Cerebellar cortex (tissue), 1 donor: Measurements from ENCODE around the gene ZSCAN10.
"Not testable (repeated sequence)": the region's sequence is repeated elsewhere in the genome, so short reads cannot be mapped to it uniquely, and the experiment has no call there.

Source experiments
- DNase-seq: peaks from one replicate; pipeline ENCODE4 v3.0.0-alpha.2; 2015; ENCODE audit warnings: low spot score

Gene ZSCAN10

DNA sequence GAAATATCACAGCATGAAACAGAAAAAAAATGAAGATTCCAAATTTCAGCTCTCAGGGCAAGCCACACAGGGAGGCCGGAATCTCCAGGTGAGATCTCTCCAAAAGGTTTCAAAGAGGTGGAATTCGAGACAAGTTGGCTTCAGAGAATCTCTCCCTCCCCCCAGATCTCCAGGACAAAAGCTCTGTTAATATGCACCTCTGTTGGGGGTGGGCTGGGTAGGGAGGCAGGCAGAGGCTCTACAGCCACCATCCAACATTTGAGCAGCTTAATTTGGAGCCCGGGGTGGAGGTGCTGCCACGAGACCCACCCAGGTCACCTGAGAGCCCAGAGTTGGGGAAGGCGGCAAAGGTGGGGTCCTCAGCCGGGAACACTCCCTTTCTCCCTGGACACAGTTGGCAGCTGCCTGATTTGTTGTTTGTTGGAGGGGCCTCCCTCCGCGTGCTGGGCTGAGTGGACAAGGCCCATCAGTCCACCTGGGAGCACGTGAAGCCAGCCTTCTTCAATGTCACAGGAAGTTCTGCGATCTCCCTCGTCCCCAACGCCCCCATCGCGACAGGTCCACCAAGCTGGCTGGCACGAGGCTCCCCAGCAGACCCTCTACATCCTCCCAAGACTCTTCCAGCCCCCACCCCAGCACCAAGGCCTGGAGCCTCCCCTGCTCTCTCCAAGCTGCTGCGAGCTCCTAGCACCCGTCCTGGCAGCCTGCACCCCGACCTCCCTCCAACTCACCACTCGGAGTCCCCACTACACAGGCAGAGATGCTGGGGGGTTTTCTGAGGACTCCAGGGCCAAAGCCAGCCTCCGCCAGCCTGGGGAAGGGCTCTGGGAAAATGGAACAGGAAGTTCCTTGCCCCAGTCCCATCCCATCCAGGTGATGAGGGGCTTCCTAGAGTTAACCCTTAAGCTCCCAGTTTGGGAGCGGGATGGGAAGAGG, at the start of gene ZSCAN10:
Gene ZSCAN10, minus strand, starts transcription at position 836 of the 936 bp plus-strand sequence. CDS start 6,357 bp downstream, outside the sequence.
- DNase-seq = no peak

DNA sequence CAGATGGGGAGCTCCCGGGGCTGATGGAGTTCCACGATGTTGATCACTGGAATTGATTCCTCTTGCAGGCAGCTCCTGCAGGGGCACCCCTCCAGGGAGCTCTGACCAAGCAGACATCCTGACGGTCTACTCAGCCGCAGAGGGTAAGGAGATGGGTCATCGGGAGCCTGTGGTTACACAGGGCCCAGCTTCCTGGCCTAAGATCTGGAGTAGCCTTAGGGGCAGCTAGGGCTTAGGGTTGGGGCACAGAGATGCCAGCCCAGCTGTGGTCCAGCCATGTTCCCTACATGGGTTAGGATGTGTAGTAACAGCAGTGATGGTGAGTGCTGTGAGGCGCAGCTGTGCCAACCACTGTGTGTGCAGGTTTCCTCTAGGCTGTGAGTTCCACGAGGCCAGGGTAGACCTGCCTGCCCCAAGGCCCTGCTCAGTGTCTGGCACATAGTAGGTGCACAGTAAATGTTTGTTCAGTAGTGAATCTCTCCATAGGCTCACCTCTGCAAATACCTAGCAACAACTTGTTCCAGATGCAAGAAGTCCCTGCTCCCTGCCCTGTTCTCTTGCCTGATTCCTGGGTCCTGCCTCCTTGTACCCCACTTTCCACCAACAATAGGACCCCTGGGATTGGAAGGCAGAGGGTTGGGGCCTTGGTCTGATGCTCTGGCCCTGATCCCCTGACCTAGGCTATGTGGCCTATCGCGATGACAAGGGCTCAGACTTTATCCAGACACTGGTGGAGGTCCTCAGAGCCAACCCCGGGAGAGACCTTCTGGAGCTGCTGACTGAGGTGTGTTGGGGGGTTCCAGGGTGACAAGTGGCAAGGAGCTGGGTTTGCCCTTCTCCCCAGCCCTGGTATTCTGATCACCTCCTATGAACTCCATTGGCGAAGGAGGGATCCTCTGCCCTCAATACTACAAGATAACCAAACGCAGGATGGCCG, 49.4 kb upstream of the ZSCAN10 start:
- no peak for DNase-seq

GRCh38 chr16:3147757-3148104, 48.6 kb upstream of the ZSCAN10 start:
- DNase-seq = no peak

DNA sequence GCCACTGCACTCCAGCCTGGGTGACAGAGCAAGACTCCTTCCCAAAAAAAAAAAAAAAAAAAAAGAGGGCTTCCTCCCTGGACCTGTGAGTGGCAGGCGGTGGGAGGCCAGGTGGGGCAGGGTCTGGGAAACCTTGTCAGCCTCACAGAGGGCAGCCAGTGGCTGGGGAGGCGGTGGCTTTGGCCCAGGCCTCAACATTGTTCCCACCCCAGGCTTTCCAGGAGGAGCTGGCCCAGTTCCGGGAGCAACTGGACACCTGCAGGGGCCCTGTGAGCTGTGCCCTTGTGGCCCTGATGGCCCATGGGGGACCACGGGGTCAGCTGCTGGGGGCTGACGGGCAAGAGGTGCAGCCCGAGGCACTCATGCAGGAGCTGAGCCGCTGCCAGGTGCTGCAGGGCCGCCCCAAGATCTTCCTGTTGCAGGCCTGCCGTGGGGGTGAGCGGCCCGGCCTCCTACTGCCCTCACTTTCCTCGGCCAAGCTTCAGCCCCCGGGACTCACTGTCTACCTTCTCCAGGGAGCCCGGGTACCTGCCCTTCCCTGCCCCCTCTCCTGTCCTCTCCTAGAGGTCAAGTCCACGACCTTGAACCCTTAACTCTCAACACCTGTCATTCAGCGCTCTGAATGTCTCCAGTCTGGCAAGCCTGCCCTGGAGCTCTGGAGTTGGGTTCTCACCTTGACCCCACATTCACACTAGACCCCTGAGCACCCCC, 48.1 kb upstream of the ZSCAN10 start:
- no peak for DNase-seq

- DNase-seq = no peak
Observed at GRCh38 chr16:3145660-3146059, 46.6 kb upstream of the ZSCAN10 start.

GRCh38 chr16:3145151-3145550, 46.1 kb upstream of the ZSCAN10 start:
- no peak for DNase-seq

DNA sequence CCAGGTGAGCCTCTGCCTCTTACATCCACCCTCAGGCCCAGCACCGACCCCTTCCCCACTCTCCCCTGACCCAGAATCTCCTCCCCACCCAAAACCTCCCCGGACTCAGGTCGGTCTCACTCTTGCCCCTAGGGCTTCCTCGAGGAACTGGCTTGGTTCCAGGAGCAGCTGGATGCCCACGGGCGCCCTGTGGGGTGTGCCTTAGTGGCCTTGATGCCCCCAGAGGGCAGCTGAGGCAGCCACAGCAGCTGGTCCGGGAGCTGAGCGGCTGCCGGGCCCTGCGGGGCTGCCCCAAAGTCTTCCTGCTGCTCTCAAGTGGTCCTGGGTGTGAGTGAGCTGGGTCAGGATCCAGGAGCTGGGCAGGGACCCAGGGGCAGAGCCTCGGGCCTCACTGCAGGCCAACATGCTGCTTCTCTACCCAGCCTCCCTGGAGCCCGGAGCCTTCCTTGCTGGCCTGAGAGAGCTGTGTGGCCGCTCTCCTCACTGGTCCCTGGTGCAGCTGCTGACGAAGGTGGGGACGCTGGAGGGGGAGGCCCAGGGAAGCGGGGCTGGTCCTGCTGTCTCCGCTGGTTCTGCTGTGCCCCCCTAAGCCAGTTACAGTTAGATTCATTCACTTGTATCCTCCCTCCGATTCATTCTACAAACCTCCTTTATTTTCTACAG, 45.4 kb upstream of the ZSCAN10 start:
- DNase-seq = no peak

GRCh38 chr16:3143598-3144320, 44.7 kb upstream of the ZSCAN10 start:
- DNase-seq = peak; percentile 97

GRCh38 chr16:3143189-3143588, 44.1 kb upstream of the ZSCAN10 start:
- DNase-seq = no peak

GRCh38 chr16:3142770-3143169, 43.7 kb upstream of the ZSCAN10 start:
- DNase-seq = no peak

DNA sequence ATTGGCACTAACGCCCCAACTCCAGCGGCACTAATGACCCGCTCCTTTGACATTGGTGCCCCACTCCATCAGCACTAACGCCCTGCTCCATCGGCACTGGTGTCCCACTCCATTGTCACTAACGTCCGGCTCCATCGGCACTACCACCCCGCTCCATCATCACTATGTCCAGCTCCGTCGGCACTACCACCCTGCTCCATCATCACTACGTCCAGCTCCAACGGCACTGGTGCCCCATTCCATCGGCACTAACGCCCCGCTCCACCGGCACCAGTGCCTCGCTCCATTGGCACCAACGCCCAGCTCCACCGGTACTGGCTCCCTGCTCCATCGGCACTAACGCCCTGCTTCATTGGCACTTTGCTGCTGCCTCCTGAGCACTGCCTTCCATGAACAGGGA, 43.2 kb upstream of the ZSCAN10 start:
- no peak for DNase-seq

GRCh38 chr16:3141781-3142311, 42.8 kb upstream of the ZSCAN10 start:
- no peak for DNase-seq

DNA sequence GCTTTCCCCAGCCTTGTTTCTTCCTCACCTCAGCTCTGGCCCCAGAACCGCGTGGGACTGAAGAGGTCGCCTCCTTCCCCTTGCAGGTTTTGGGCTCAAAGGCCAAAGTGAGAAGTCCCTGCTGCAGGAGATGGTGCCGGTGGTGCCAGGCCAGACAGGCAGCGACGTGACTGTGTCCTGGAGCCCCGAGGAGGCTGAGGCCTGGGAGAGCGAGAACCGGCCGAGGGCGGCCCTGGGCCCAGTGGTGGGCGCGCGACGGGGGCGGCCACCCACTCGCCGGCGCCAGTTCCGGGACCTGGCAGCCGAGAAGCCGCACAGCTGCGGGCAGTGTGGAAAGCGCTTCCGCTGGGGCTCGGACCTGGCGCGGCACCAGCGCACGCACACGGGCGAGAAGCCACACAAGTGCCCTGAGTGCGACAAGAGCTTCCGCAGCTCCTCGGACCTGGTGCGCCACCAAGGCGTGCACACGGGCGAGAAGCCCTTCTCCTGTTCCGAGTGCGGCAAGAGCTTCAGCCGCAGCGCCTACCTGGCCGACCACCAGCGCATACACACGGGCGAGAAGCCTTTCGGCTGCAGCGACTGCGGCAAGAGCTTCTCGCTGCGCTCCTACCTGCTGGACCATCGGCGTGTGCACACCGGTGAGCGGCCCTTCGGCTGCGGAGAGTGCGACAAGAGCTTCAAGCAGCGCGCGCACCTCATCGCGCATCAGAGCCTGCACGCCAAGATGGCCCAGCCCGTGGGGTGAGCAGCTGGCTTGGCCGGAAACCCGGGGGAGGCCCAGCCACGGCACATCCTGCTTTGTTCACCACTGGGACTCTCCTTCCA, 41.7 kb upstream of the ZSCAN10 start:
- DNase-seq = no peak

- not testable (repeated sequence) for DNase-seq
Observed at GRCh38 chr16:3139561-3139960, 40.5 kb upstream of the ZSCAN10 start.

- DNase-seq = no peak
Observed at GRCh38 chr16:3138823-3139426, 39.8 kb upstream of the ZSCAN10 start.

DNA sequence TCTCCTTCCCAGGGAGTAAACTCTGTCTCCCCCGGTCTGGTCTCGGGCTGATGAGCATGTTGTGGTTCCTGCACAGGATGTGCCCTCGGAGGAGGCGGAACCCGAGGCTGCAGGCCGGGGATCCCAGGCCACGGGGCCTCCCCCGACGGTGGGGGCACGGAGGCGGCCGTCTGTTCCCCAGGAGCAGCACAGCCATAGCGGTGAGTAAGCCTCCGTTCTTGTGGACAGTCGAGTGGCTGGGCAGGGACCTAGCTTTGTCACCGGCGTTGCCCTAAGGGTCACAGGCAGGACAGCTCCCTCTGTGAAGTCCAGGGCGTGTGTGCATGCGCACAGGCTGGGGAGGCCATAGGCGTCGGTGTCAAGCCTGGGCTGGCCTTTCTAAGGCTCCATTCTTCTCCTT, 39.2 kb upstream of the ZSCAN10 start:
- no peak for DNase-seq

DNA sequence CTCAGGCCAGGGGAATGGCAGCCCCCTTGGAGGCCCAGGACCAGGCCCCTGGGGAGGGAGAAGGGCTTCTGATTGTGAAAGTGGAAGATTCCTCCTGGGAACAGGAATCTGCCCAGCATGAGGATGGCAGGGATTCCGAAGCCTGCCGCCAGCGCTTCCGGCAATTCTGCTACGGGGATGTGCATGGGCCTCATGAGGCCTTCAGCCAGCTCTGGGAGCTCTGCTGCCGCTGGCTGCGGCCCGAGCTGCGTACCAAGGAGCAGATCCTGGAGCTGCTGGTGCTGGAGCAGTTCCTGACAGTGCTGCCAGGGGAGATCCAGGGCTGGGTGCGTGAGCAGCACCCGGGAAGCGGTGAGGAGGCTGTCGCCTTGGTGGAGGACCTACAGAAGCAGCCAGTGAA, 38.2 kb upstream of the ZSCAN10 start:
- no peak for DNase-seq

- DNase-seq = no peak
Observed at GRCh38 chr16:3135126-3135715, 36.1 kb upstream of the ZSCAN10 start.
